22Rv1 (cell line): Measurements from ENCODE around the gene PLEKHA3.
"Not testable (repeated sequence)": the region's sequence is repeated elsewhere in the genome, so short reads cannot be mapped to it uniquely, and the experiment has no call there.

Source experiments
- CTCF ChIP-seq: fragments of 450-650 bp; IDR thresholded peaks from 2 replicates; pipeline ENCODE4 v1.5.1; 2017; ENCODE audit warnings: mild to moderate bottlenecking
- ZFX ChIP-seq: fragments of 450-650 bp; IDR thresholded peaks from 2 replicates; pipeline ENCODE4 v1.6.1; 2017; ENCODE audit warnings: antibody characterized with exemption, borderline replicate concordance

GRCh38 chr2:178525460-178525859 lies 45.2 kb downstream of the PLEKHA3 start:
- not testable (repeated sequence) for TF ChIP-seq CTCF, ZFX
